T-helper 9 cell (primary cell): ENCODE measurements around the gene SON.
A peak's percentile ranks its signal among the peaks of the same experiment; 100 is the strongest.
"Not testable (repeated sequence)": the region's sequence is repeated elsewhere in the genome, so short reads cannot be mapped to it uniquely, and the experiment has no call there.

Source experiments
- DNase-seq: peaks from one replicate; pipeline ENCODE4 v3.0.0-alpha.2; 2020
- total RNA-seq, 2 donors: gene quantifications; one replicate each; lab custom pipeline; 2026; lab: John Stamatoyannopoulos, UW

The SON gene
- total RNA-seq: 408 to 409 reads per million in 2 donors

- peak; percentile 93 for DNase-seq
Measured at GRCh38 chr21:33542640-33543504, at the start of gene SON. Gene SON, plus strand, starts transcription at chr21:33543038. Its CDS starts 55 bp downstream, at chr21:33543093.

GRCh38 chr21:33493756-33494155 lies 49.1 kb upstream of the SON start:
- no peak for DNase-seq

GRCh38 chr21:33495743-33496142 lies 47.1 kb upstream of the SON start:
- no peak for DNase-seq

GRCh38 chr21:33496345-33496744 lies 46.5 kb upstream of the SON start:
- DNase-seq: no peak

GRCh38 chr21:33505833-33506232 lies 37.0 kb upstream of the SON start:
- DNase-seq: no peak

- DNase-seq: not testable (repeated sequence)
Measured at GRCh38 chr21:33507003-33507402, 35.8 kb upstream of the SON start.

GRCh38 chr21:33510826-33511225 lies 32.0 kb upstream of the SON start:
- DNase-seq: no peak

- no peak for DNase-seq
Measured at GRCh38 chr21:33511639-33512038, 31.2 kb upstream of the SON start.

GRCh38 chr21:33512481-33512880 lies 30.4 kb upstream of the SON start:
- DNase-seq: no peak

GRCh38 chr21:33514229-33514628 lies 28.6 kb upstream of the SON start:
- DNase-seq: no peak

GRCh38 chr21:33518899-33519298 lies 23.9 kb upstream of the SON start:
- DNase-seq: no peak

- no peak for DNase-seq
Measured at GRCh38 chr21:33522297-33522952, 20.4 kb upstream of the SON start.

GRCh38 chr21:33522953-33523349 lies 19.9 kb upstream of the SON start:
- no peak for DNase-seq

GRCh38 chr21:33531007-33531406 lies 11.8 kb upstream of the SON start:
- no peak for DNase-seq

- no peak for DNase-seq
Measured at GRCh38 chr21:33537212-33537611, 5.6 kb upstream of the SON start.

GRCh38 chr21:33539616-33540015 lies 3.2 kb upstream of the SON start:
- no peak for DNase-seq

GRCh38 chr21:33540711-33541104 lies 2.1 kb upstream of the SON start:
- DNase-seq: no peak

- DNase-seq: no peak
Measured at GRCh38 chr21:33541105-33541711, 1.6 kb upstream of the SON start.

- peak; percentile 74 for DNase-seq
Measured at GRCh38 chr21:33541756-33542639, 840 bp upstream of the SON start, which contains the start of gene GART. Gene GART, minus strand, starts transcription at chr21:33542117. Its CDS starts 2,802 bp downstream, at chr21:33539315.

- DNase-seq: peak; percentile 49
Measured at GRCh38 chr21:33543505-33544129, 779 bp downstream of the SON start.

- no peak for DNase-seq
Measured at GRCh38 chr21:33544451-33545195, 1.8 kb downstream of the SON start.
